Endodermal cell (in vitro differentiated cells): ENCODE measurements around the gene PROM1. TPM values are rescaled to one million over a fixed set of nuclear protein-coding genes. Genes with fewer than 3 reads are reported as not detected.

Experiments used
- DNase-seq: peaks from one replicate; pipeline ENCODE4 v3.0.0-alpha.2; 2017
- H3K27ac ChIP-seq: 2 replicates; pipeline ENCODE4 v1.5.1; 2013; ENCODE audit warnings: mild to moderate bottlenecking, low read depth, low read length, moderate library complexity
- H3K27me3 ChIP-seq: 2 replicates; pipeline ENCODE4 v1.6.1; 2013; ENCODE audit warnings: mild to moderate bottlenecking, low read length, moderate library complexity; ENCODE audit not compliant: insufficient read depth, control insufficient read depth, poor library complexity, severe bottlenecking
- H3K36me3 ChIP-seq: 2 replicates; pipeline ENCODE4 v1.7.0; 2013; ENCODE audit warnings: mild to moderate bottlenecking, low read length, moderate library complexity; ENCODE audit not compliant: control insufficient read depth, insufficient read depth
- H3K4me1 ChIP-seq: one replicate; pipeline ENCODE4 v1.7.0; 2013; ENCODE audit warnings: low read length; ENCODE audit not compliant: control insufficient read depth, insufficient read depth
- H3K4me3 ChIP-seq: 2 replicates; pipeline ENCODE4 v1.5.1; 2013; ENCODE audit warnings: mild to moderate bottlenecking, low read length, moderate library complexity
- H3K9ac ChIP-seq: 2 replicates; pipeline ENCODE4 v1.6.1; 2013; ENCODE audit warnings: mild to moderate bottlenecking, low read length, moderate library complexity; ENCODE audit not compliant: poor library complexity, severe bottlenecking; ENCODE audit errors: extremely low read depth
- H3K9me3 ChIP-seq: 2 replicates; pipeline ENCODE4 v1.6.1; 2013; ENCODE audit warnings: mild to moderate bottlenecking, low read length, moderate library complexity; ENCODE audit not compliant: control insufficient read depth
- H3K27ac Mint-ChIP-seq: 2 replicates; pipeline ENCODE4 v1.8.0; 2020; ENCODE audit warnings: mixed read lengths
- H3K27me3 Mint-ChIP-seq: 2 replicates; pipeline ENCODE4 v1.8.0; 2021; ENCODE audit warnings: mild to moderate bottlenecking, mixed read lengths; ENCODE audit not compliant: insufficient read depth
- H3K36me3 Mint-ChIP-seq: 2 replicates; pipeline ENCODE4 v1.8.0; 2020; ENCODE audit warnings: low read depth, mixed read lengths
- H3K4me1 Mint-ChIP-seq: 2 replicates; pipeline ENCODE4 v1.8.0; 2020; ENCODE audit warnings: mixed read lengths
- H3K4me3 Mint-ChIP-seq: 2 replicates; pipeline ENCODE4 v1.8.0; 2020; ENCODE audit warnings: mild to moderate bottlenecking, moderate library complexity, mixed read lengths
- H3K9me3 Mint-ChIP-seq: 2 replicates; pipeline ENCODE4 v1.8.0; 2020; ENCODE audit warnings: mild to moderate bottlenecking, mixed read lengths
- CTCF ChIP-seq: fragments of 200-600 bp; sonication (generic); conservative IDR thresholded peaks from 2 replicates; pipeline ENCODE4 v1.5.0; 2021; ENCODE audit warnings: antibody characterized with exemption, mild to moderate bottlenecking
- WGBS, 2 experiments: methylation state at CpG; one replicate each; pipeline versions ENCODE4 v1.1.5 to v1.1.7; 2013; ENCODE audit warnings: missing lambda C conversion rate in 2 of 2, mixed read lengths in 1 of 2; ENCODE audit not compliant: insufficient coverage in 1 of 2, insufficient read length in 1 of 2; 5-methylcytosine and 5-hydroxymethylcytosine counted together
- total RNA-seq, 2 donors: library from RNA; stranded (reverse); fragmentation: NEBNext Ultra II Directional in 1 of 2; extraction: Animal tissue kit (Norgen Biotek cat#: 25700) in 1 of 2; gene quantifications; 2 replicates in 1 of 2; 3 replicates in 1 of 2; pipeline ENCODE4 v1.2.1, GENCODE V29; 2021

The PROM1 gene
- total RNA-seq, 2 donors from 2014 or later: 38.6 to 51.6 TPM

GRCh38 chr4:16051980-16052379, 31.8 kb downstream of the PROM1 start:
- H3K27me3 ChIP-seq: no peaks in the 10 kb centered on the region
- H3K27ac ChIP-seq: no peak overlapping the region
- Mint-ChIP-seq H3K4me3 (no peak overlapping the region), H3K27ac (no peak overlapping the region), H3K4me1 (peaks cover 14% of the 10 kb centered on the region), H3K27me3 (no peaks in the 10 kb centered on the region), H3K9me3 (no peaks in the 10 kb centered on the region), H3K36me3 (peaks cover 2% of the 10 kb centered on the region)
- no peak overlapping the region for H3K9ac ChIP-seq
- no peak overlapping the region for H3K4me3 ChIP-seq
- peaks cover 7% of the 10 kb centered on the region for H3K4me1 ChIP-seq
- no peaks in the 10 kb centered on the region for H3K9me3 ChIP-seq
- DNase-seq: no peak
- 73 to 89% methylated on average over 3 to 5 of the region's 5 CpGs for WGBS, 2 experiments
- no peak for TF ChIP-seq CTCF
- H3K36me3 ChIP-seq: no peaks in the 10 kb centered on the region

GRCh38 chr4:16051132-16051531, 32.7 kb downstream of the PROM1 start:
- Histone ChIP-seq H3K4me1 (peaks cover 7% of the 10 kb centered on the region), H3K36me3 (no peaks in the 10 kb centered on the region), H3K27me3 (no peaks in the 10 kb centered on the region), H3K9ac (no peak overlapping the region), H3K4me3 (no peak overlapping the region), H3K9me3 (no peaks in the 10 kb centered on the region), H3K27ac (no peak overlapping the region)
- no peak for DNase-seq
- H3K27ac Mint-ChIP-seq: no peak overlapping the region
- H3K4me3 Mint-ChIP-seq: no peak overlapping the region
- no peaks in the 10 kb centered on the region for H3K27me3 Mint-ChIP-seq
- peaks cover 4% of the 10 kb centered on the region for H3K36me3 Mint-ChIP-seq
- peaks cover 16% of the 10 kb centered on the region for H3K4me1 Mint-ChIP-seq
- TF ChIP-seq CTCF: no peak
- 93% methylated on average over 2 of the region's 2 CpGs for WGBS, 2 experiments
- H3K9me3 Mint-ChIP-seq: no peaks in the 10 kb centered on the region

- 71 to 90% methylated on average over 1 of the region's 1 CpG for WGBS, 2 experiments
- Histone ChIP-seq H3K36me3 (no peaks in the 10 kb centered on the region), H3K9ac (no peak overlapping the region), H3K27ac (no peak overlapping the region), H3K4me3 (no peak overlapping the region), H3K9me3 (no peaks in the 10 kb centered on the region), H3K4me1 (peaks cover 7% of the 10 kb centered on the region), H3K27me3 (no peaks in the 10 kb centered on the region)
- H3K27me3 Mint-ChIP-seq: no peaks in the 10 kb centered on the region
- no peaks in the 10 kb centered on the region for H3K9me3 Mint-ChIP-seq
- H3K36me3 Mint-ChIP-seq: peaks cover 4% of the 10 kb centered on the region
- no peak for DNase-seq
- H3K27ac Mint-ChIP-seq: no peak overlapping the region
- no peak for TF ChIP-seq CTCF
- H3K4me3 Mint-ChIP-seq: no peak overlapping the region
- H3K4me1 Mint-ChIP-seq: peaks cover 19% of the 10 kb centered on the region
Observed at GRCh38 chr4:16050669-16051068, 33.2 kb downstream of the PROM1 start.
